Measurements from ENCODE around the gene KIRREL3.

Gene KIRREL3

GRCh38 chr11:126526471-126526870, 474.1 kb downstream of the KIRREL3 start:
- Histone ChIP-seq H3K4me3 (ENCODE audit: insufficient read depth, low read length, poor library complexity, severe bottlenecking) (no peak overlapping the region), H3K36me3 (ENCODE audit: low read length) (no peaks in the 10 kb centered on the region), H3K27me3 (ENCODE audit: low read length) (no peaks in the 10 kb centered on the region), H3K27ac (ENCODE audit: low read depth, low read length) (no peak overlapping the region), H3F3A (ENCODE audit: insufficient read depth) (no peaks in the 10 kb centered on the region), H3K9me3 (ENCODE audit: insufficient read depth, low read length) (no peaks in the 10 kb centered on the region), H3K9ac (ENCODE audit: low read length) (no peak overlapping the region), H3K79me2 (ENCODE audit: insufficient read depth, low read length) (no peaks in the 10 kb centered on the region), H3K4me2 (ENCODE audit: low read depth, low read length, poor library complexity, severe bottlenecking) (no peak overlapping the region), H3K9me2 (replicated peaks; ENCODE audit: insufficient read depth, low read length) (no peaks in the 10 kb centered on the region), H4K20me1 (ENCODE audit: low read depth, low read length) (no peaks in the 10 kb centered on the region), H2AFZ (ENCODE audit: low read depth, low read length, severe bottlenecking) (no peak overlapping the region)
- TF ChIP-seq EZH2phosphoT487 (conservative IDR thresholded peaks at IDR 0.05; ENCODE audit: low read length) (no peak), CTCF (IDR thresholded peaks at IDR 0.05; ENCODE audit: insufficient read depth, low read length, poor library complexity, severe bottlenecking) (no peak)

- Histone ChIP-seq H3K36me3 (ENCODE audit: low read length) (no peaks in the 10 kb centered on the region), H3K4me2 (ENCODE audit: low read depth, low read length, poor library complexity, severe bottlenecking) (no peak overlapping the region)
These were observed 474.9 kb downstream of the KIRREL3 start for GRCh38 chr11:126525702-126526101.

GRCh38 chr11:126525216-126525615, 475.4 kb downstream of the KIRREL3 start:
- Histone ChIP-seq H3K36me3 (ENCODE audit: low read length) (no peaks in the 10 kb centered on the region), H4K20me1 (ENCODE audit: low read depth, low read length) (no peaks in the 10 kb centered on the region), H3K79me2 (ENCODE audit: insufficient read depth, low read length) (no peaks in the 10 kb centered on the region), H3K9me3 (ENCODE audit: insufficient read depth, low read length) (no peaks in the 10 kb centered on the region), H3K4me3 (ENCODE audit: insufficient read depth, low read length, poor library complexity, severe bottlenecking) (no peak overlapping the region), H3K27me3 (ENCODE audit: low read length) (no peaks in the 10 kb centered on the region), H3K9ac (ENCODE audit: low read length) (no peak overlapping the region), H3F3A (ENCODE audit: insufficient read depth) (no peaks in the 10 kb centered on the region), H3K4me2 (ENCODE audit: low read depth, low read length, poor library complexity, severe bottlenecking) (no peak overlapping the region), H2AFZ (ENCODE audit: low read depth, low read length, severe bottlenecking) (no peak overlapping the region), H3K27ac (ENCODE audit: low read depth, low read length) (no peak overlapping the region), H3K9me2 (replicated peaks; ENCODE audit: insufficient read depth, low read length) (no peaks in the 10 kb centered on the region)
- TF ChIP-seq EZH2phosphoT487 (conservative IDR thresholded peaks at IDR 0.05; ENCODE audit: low read length) (no peak), CTCF (IDR thresholded peaks at IDR 0.05; ENCODE audit: insufficient read depth, low read length, poor library complexity, severe bottlenecking) (no peak)

More at GRCh38 chr11:126525702-126526101, 474.9 kb downstream of the KIRREL3 start:
- H3K27ac ChIP-seq (ENCODE audit: low read depth, low read length): no peak overlapping the region
- H4K20me1 ChIP-seq (ENCODE audit: low read depth, low read length): no peaks in the 10 kb centered on the region
- no peak overlapping the region for H3K4me3 ChIP-seq (ENCODE audit: insufficient read depth, low read length, poor library complexity, severe bottlenecking)
- H3K9me2 ChIP-seq (replicated peaks; ENCODE audit: insufficient read depth, low read length): no peaks in the 10 kb centered on the region
- H3K79me2 ChIP-seq (ENCODE audit: insufficient read depth, low read length): no peaks in the 10 kb centered on the region
- H3F3A ChIP-seq (ENCODE audit: insufficient read depth): no peaks in the 10 kb centered on the region
- no peak overlapping the region for H2AFZ ChIP-seq (ENCODE audit: low read depth, low read length, severe bottlenecking)
- H3K9ac ChIP-seq (ENCODE audit: low read length): no peak overlapping the region
- H3K27me3 ChIP-seq (ENCODE audit: low read length): no peaks in the 10 kb centered on the region
- TF ChIP-seq CTCF (IDR thresholded peaks at IDR 0.05; ENCODE audit: insufficient read depth, low read length, poor library complexity, severe bottlenecking) (no peak), EZH2phosphoT487 (conservative IDR thresholded peaks at IDR 0.05; ENCODE audit: low read length) (no peak)
- H3K9me3 ChIP-seq (ENCODE audit: insufficient read depth, low read length): no peaks in the 10 kb centered on the region

Measured in SU-DHL-6 (cell line).